HL-60/S4 treated with retinoic acid at 250 ng/mL for 4 days and 3 days (cell line): Measurements from ENCODE around the gene PRR18.

ENCODE experiments used
- in situ Hi-C: fragments of 300-500 bp; cut with MboI; formaldehyde crosslinking; loops from 2 replicates; pipeline ENCODE4 v1.7.0; 2022; ENCODE audit warnings: low sequenced_read_pairs

Gene PRR18

DNA sequence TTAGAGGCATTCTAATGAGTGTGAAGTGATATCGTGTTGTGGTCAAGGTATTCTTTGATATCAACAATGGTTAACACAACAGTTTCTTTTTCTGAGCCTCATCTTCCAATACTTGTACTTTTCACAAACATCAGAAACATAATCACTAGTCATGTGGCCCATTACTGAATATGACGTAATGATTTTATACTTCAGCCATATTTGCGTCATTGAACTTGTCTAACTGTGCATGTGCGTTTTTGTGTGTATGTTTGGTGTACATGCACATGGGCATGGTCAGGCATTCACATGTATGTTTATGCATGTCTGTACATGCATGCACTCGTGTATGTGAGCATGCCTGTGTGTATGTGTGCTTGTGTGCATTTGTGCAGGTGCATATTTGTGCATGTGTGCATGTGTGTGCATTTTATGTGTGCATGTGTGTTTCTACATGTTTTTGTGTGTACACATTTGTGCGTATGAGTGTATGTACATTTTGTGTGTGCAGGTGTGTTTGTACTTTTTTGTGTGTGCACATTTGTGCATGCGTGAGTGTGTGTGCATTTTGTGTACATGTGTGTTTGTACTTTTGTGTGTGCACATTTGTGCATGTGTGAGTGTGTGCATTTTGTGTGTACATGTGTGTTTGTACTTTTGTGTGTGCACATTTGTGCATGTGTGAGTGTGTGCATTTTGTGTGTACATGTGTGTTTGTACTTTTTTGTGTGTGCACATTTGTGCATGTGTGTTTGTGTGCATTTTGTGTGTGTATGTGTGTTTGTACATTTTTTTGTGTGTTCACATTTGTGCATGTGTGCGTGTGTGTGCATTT, 29.4 kb downstream of the PRR18 start:
- in situ Hi-C loops, result loop anchor here (10.0 kb wide), 1 partner anchor 126 kb away; no protein-coding TSS in a partner anchor

DNA sequence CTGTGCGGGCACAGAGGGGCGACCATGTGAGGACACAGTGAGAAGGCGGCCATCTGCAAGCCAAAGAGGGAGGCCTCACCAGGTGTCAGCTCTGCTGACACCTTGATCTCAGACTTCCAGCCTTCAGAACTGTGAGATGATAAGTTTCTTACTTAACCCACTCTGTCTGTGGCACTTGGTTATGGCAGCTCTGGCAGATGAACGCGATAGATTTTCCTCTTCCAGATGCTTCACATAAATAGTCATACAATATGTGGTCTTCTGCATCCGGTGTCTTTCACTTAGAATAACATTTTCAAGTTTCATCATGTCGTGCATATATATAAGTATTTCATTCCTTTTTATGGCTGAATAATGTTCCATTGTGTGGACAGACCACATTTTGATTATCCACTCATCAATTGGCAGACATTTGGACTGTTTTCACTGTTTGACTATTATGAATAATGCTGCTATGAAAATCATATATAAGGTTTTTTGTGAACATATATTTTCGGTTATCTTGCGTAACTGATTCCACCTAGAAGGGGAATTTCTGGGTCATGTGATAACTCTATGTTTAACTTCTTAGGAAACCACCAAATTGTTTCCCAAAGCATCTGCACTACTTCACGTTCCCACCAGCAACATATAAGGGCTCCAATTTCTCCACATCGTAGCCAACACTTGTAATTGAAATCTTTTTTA, 30.2 kb downstream of the PRR18 start:
- in situ Hi-C loops, result loop anchor here (10.0 kb wide), 1 partner anchor 127 kb away; no protein-coding TSS in a partner anchor

DNA sequence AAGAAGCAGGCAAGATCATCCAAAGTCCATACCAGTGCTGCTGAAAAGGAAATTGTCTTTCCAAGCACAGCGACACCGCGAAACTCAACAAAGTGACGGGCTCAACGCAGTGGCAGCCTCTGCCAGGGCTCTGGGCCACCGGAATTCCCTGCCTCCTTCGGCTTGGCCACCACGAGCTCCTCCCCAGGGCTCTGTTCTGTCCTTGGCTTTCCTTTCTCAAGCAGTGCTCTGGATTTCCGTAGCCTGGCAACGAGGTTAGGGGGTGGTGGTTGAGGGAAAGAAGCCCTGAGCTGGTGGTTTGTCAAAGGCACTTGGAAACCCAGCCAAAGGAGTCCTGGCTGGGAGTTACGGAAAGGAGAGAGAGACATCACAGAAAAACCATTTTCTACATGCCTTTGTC, 31.2 kb downstream of the PRR18 start:
- in situ Hi-C loops, result loop anchor here (10.0 kb wide), 1 partner anchor 128 kb away; no protein-coding TSS in a partner anchor

DNA sequence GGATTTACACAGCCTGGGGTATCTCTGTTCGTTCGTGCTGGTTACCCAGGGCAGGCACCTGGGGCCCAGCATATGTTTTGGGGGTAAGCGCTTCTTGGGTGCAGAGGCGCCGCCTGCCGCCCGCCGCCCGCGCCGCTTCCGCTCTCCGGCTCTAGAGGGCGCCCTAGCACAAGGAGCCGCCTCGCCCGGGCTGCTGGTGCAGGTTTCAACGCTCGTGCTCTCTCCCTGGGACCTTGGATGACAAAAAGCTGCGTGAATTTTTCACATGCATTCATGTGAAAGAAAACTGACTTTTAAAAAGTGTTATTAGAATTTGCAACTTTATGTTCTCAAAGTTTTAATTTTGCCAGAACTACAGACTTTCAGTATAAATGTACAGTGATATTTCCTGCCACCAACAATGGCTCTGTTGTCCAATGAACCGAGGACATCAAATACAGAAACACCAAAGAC, 32.5 kb downstream of the PRR18 start:
- in situ Hi-C loops, result loop anchor here (10.0 kb wide), 1 partner anchor 129 kb away; no protein-coding TSS in a partner anchor

DNA sequence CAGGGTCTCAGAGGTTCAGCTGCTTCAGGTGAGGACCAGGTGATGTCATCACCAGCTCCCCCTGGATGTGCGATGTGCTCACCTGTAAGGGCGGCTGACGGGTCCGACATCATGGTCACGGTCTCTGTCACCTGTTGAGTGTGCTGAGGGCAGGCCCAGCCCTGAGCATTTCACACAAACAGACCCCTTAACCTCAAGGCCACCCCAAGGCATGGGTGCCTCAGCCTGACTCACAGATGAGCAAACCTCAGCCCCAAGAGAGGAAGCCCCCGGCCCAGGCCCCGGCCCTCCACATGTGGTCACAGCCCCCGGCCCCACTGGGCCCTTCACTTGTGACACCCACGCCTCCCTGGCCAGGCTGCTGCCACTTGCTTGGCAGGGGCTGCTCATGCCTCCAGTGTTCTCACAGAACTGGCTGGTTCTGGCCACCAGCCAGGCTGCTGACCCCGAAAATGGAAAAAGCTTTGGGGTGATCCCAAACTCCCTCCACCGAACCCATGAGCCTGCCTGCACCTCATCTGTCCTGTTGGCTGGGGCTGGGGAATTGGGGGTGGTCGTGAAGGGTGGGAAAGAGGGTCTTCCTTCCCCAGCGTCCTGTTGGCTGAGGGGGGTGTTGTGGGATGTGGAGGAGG, 33.3 kb downstream of the PRR18 start:
- in situ Hi-C loops, result loop anchor here (10.0 kb wide), 1 partner anchor 130 kb away; no protein-coding TSS in a partner anchor

DNA sequence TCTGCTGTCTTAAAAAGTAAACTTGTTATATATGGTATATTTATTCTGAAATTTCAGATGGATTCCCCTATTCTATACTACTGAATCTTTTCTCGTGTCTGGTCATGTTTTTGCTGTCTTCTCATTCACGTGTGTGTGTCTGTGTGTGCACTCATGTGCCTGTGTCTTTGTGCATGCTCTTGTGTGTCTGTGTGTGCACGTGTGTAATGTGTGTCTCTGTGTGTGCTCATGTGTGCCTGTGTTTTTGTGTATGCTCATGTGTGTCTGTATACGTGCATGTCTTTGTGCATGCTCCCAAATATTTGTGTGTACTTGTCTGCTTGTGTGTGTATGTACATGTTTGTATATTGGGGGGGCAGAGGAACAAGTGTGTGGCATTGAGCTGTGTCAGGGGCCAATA, 34.0 kb downstream of the PRR18 start:
- in situ Hi-C loops, result loop anchor here (10.0 kb wide), 1 partner anchor 131 kb away; no protein-coding TSS in a partner anchor

DNA sequence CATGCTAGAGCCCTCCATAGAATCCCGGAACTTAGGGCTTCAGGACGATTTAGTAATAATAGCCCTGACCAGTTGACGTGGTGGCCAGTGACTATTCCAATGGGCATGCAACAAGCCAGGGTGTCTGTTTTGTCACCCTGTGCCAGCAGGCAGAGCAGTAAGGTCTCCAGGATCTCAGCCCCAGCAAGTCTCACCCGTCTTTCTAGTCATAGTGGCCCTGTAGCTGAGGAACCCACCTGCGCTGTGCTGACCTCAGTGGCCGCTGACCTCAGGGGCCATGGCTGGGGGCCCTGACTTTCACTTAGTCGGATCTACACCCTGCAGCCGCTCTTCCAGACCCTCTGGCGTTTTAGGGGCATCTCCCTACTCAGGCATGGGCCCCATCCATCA, 36.8 kb downstream of the PRR18 start:
- in situ Hi-C loops, result loop anchor here (10.0 kb wide), 1 partner anchor 133 kb away; no protein-coding TSS in a partner anchor

DNA sequence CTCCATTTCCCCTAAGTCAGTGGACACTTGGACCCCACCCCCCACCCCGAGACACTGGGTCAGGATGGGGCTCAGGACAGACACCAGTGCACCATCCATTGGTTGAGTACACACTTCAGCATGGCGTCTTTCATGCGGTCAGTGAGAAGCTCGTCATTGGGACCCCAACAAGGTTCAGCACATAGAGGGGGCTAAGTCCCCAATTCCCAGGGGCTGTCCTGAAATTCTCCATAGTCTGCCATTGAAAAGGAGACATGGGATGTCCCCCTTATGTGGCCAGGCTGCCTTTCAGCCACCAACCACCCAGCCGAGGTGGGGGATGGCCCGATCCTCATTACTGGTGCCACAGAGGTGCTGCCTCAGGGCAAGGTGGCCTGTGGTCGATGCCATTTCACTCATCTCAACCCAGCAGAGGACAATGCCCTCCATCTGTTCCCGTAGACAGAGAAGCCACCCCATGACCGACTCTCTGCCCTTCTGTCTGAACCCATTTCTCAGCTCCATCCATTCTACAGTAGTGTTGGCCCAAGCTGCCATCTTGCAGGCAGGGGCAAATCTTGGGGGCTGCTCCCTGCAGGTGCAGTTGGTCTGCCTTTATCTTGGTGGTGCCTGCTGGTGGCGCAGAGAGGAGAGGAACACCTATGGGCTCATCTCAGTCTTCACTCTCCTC, 37.4 kb downstream of the PRR18 start:
- in situ Hi-C loops, result loop anchor here (10.0 kb wide), 1 partner anchor 134 kb away; no protein-coding TSS in a partner anchor

DNA sequence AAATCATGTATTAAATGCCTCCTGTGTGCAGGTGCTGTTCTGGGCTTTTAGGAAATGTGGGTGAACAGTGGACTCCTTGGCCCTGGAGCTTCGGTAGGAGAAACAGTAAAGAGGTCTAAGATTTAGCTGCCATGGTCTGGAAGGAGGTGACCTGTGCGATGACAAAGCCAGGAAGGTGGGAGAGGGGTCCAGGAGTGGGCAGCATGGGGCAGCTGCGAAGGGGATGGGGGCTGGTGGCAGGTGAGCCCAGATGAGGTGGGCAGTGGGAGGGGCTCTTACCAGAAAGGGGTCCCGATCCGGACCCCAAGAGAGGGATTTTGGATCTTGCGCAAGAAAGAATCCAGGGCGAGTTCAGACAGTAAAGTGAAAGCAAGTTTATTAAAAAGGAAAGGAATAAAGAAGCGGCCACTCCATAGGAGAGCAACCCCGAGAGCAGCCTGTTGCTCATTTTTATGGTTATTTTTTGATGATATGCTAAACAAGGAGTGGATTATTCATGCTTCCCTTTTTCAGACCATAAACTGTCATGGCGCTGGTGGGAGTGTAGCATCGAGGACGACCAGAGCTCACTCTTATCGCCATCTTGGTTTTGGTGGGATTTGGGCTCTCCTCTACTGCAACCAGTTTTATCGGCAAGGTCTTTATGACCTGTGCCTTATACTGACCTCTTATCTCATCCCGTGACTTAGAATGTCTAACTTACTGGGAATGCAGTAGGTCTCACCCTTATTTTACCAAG, 38.7 kb downstream of the PRR18 start:
- in situ Hi-C loops, result loop anchor here (10.0 kb wide), 1 partner anchor 135 kb away; no protein-coding TSS in a partner anchor

DNA sequence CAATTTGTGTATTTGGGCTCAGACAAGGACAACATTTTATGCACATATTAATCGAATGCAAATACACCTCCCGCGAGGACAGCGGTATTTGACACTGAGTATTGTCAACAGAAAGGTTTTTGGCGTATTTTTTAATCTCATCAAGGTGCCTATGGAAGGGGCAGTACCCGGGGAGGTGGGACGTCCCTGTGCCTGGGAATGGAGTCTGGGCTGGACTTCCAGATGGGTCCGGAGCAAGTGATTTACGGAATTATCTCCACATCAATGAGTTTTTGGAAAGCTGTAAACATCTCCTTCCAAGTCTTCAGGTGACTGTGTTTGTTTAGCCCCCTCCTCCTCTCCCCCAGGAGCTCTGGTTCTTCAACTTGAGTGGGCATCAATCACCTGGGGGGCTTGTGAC, 39.8 kb downstream of the PRR18 start:
- in situ Hi-C loops, result no loop called here

DNA sequence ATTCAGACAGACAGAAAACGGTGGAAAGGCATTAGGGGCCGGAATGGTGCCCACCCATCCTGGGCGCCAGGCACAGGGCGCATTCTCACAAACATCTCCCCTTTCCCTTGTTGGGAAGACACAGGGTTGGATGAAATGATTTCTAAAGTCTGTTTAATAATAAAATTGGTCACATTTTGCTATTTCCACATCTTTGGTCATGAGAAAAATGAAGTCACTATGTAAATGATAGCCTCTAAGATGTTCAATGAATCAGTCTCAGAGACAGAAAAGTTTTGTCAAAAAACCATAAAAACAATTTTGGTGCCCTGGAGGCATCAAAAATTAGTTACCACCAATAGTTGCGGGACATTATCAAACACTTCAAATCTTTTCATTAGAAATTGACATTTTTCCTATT, 40.7 kb downstream of the PRR18 start:
- in situ Hi-C loops, result no loop called here

DNA sequence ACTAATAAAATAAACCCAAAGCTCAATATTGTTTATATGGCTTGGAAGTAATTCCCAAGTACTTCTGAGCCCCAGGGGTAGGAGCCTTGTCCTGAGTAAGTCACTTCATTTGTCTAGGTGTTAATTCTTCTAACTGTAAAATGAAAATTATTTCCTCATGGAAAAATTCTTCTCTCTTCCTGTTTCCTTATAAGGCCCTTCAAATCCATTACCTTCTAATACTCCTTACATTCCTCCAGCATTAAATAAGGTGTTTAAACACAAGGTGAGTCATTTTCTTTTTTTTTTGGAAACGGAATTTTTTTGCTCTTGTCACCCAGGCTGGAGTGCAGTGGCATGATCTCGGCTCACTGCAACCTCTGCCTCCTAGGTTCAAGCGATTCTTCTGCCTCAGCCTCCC, 41.9 kb downstream of the PRR18 start:
- in situ Hi-C loops, result no loop called here

DNA sequence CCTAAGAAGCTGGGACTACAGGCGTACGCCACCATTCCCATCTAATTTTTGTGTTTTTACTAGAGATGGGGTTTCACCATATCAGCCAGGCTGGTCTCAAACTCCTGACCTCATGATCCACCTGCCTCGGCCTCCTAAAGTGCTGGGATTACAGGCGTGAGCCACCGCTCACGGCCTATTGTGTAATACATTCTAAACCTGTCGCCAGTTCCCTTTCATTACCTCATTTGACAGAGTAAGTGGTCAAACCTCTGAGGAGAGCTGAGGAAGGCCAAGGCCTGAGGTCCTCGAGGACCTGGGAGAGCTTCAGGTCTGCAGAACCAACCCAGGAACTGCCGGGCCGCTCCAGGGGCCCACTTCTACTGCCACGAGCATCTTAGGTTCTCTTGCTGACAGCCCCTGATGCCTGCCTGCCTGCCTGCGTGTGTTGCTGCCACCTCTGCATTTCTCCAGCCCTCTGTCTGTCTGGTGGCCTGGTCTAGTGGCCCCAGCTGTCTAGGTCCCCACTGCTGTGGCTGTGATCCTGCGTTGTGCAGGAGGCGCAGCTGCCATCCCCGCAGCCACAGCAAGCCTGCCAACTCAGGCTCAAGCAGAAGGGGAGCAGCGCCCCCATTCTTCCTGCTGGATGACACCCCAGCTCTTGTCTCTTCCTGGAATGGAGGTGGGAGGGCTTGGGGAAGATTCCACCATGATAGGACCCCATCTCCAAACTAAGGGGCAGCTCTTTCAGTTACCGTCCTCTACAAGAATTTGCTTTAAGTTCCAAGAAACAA, 45.3 kb downstream of the PRR18 start:
- in situ Hi-C loops, result no loop called here

DNA sequence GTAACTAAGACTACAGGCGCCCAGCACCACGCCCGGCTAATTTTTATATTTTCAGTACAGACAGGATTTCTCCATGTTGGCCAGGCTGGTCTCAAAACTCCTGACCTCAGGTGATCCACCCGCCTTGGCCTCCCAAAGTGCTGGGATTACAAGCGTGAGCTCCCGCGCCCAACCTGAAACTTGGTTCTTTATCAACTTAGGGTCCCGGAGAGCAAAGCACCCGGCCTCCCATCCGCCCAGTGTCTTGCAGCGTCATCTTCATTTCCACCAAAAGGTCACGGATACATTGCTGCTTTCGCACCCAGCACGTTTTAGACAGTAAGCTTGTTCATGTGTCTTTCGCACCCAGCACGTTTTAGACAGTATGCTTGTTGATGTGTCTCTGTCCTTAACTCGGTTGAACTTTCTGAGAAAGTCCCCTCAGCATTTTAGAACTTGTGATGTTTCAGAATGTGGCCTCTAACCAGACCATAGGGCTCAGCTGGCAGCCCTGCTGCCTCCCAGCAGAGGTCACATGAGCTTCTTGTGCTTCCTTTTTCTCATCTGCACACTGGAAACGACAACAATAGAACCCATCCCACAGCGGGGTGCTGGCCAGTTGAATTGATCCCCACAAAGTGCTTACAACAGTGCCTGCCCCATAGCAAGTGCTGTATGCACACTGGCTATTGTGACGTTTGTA, 48.8 kb downstream of the PRR18 start:
- in situ Hi-C loops, result no loop called here

DNA sequence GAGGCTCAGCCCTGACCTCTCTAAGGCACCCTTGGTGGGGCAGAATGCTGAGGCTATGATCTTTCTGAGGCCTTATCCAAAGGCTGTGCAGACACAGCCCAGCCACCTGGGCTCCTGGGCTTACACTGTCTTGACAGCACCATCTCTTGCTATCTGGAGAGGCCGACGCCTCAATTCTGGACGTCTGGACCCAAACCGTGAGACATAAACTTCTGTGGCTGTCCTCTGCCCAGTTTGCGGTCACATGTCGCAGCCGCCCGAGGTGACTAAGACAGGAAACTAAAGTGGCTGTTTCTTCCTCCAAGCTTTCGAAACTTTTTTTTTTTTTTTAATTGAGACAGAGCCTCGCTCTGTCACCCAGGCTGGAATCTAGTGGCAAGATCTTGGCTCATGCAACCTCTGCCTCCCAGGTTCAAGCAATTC, 49.3 kb downstream of the PRR18 start:
- in situ Hi-C loops, result no loop called here

DNA sequence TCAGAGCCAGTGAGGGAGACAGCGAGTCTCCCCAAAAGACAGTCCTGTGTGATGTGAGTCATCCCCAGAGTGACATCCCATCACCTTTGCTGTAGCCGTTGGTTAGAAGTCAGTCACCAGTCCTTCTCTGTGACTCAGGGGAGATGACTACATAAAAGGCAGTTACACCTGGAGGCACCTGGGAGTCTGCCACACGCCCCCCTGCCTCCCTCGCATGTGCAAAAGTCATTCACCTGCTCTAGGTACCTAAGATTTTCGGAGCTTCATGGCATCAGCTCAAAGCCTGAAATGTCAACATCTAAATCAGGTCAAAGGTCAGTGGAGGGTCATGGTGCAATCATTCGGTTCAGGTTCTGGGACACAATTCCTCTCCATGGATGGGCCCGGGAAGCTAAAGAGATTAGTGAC, 50.3 kb downstream of the PRR18 start:
- in situ Hi-C loops, result no loop called here
